Osteocyte (in vitro differentiated cells): Measurements from ENCODE around the gene WDR81. TPM values are rescaled to one million over a fixed set of nuclear protein-coding genes. Genes with fewer than 3 reads are reported as not detected.
"Not testable (repeated sequence)": the region's sequence is repeated elsewhere in the genome, so short reads cannot be mapped to it uniquely, and the experiment has no call there.

Experiments
- DNase-seq: peaks from one replicate; pipeline ENCODE4 v3.0.0; 2021; ENCODE audit warnings: mixed read lengths; ENCODE audit not compliant: unreplicated experiment; ENCODE audit errors: extremely low spot score
- H3K27ac Mint-ChIP-seq: one replicate; pipeline ENCODE4 v1.8.0; 2021; ENCODE audit warnings: mild to moderate bottlenecking, mixed read lengths; ENCODE audit not compliant: unreplicated experiment
- H3K27me3 Mint-ChIP-seq: one replicate; pipeline ENCODE4 v1.8.0; 2021; ENCODE audit warnings: mixed read lengths; ENCODE audit not compliant: unreplicated experiment
- H3K36me3 Mint-ChIP-seq: one replicate; pipeline ENCODE4 v1.8.0; 2021; ENCODE audit warnings: mixed read lengths; ENCODE audit not compliant: unreplicated experiment
- H3K4me1 Mint-ChIP-seq: one replicate; pipeline ENCODE4 v1.8.0; 2021; ENCODE audit warnings: mixed read lengths; ENCODE audit not compliant: unreplicated experiment
- H3K4me3 Mint-ChIP-seq: one replicate; pipeline ENCODE4 v1.8.0; 2021; ENCODE audit warnings: mild to moderate bottlenecking, moderate library complexity, mixed read lengths; ENCODE audit not compliant: unreplicated experiment
- H3K9me3 Mint-ChIP-seq: one replicate; pipeline ENCODE4 v1.8.0; 2021; ENCODE audit warnings: mixed read lengths; ENCODE audit not compliant: unreplicated experiment
- total RNA-seq: library from RNA; stranded (reverse); gene quantifications from 2 replicates; pipeline ENCODE4 v1.2.1, GENCODE V29; 2021
- TF ChIP-seq, protein P1 (sequence below): fragments of 200-600 bp; sonication (generic); IDR thresholded peaks from 2 replicates; pipeline ENCODE4 v1.5.0; 2021; ENCODE audit warnings: antibody characterized with exemption, mild to moderate bottlenecking, moderate library complexity

WDR81 gene
- total RNA-seq, 1 donor from 2014 or later = 33.3 TPM

DNA sequence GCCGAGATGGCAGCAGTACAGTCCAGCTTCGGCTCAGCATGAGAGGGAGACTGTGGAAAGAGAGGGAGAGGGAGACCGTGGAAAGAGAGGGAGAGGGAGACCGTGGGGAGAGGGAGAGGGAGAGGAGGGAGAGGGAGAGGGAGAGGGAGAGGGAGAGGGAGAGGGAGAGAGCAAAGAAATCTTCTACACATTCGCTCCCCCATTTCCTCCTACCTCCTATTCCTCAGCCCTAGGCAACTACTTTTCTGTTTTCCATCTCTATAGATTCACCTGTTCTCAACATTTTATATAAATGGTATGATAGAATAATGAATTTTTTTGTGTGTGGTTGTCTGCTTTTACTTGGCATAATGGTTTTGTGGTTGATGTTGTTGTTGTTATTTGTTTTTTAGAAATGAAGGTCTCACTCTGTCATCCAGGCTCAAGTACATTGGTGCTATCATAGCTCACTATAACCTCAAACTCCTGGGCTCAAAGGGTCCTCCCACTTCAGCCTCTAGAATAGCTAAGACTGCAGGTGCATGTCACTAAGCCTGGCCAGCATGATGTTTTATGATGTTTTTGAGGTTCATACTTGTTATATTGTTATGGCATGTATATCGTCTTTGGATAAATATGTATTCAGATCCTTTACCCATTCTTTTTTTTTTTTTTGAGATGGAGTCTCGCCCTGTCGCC is 33.8 kb upstream of the WDR81 start:
- H3K4me3 Mint-ChIP-seq = no peak overlapping the region
- TF ChIP-seq, protein P1, sequence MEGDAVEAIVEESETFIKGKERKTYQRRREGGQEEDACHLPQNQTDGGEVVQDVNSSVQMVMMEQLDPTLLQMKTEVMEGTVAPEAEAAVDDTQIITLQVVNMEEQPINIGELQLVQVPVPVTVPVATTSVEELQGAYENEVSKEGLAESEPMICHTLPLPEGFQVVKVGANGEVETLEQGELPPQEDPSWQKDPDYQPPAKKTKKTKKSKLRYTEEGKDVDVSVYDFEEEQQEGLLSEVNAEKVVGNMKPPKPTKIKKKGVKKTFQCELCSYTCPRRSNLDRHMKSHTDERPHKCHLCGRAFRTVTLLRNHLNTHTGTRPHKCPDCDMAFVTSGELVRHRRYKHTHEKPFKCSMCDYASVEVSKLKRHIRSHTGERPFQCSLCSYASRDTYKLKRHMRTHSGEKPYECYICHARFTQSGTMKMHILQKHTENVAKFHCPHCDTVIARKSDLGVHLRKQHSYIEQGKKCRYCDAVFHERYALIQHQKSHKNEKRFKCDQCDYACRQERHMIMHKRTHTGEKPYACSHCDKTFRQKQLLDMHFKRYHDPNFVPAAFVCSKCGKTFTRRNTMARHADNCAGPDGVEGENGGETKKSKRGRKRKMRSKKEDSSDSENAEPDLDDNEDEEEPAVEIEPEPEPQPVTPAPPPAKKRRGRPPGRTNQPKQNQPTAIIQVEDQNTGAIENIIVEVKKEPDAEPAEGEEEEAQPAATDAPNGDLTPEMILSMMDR = no peak
- no peaks in the 10 kb centered on the region for H3K9me3 Mint-ChIP-seq
- peaks cover 3% of the 10 kb centered on the region for H3K4me1 Mint-ChIP-seq
- no peaks in the 10 kb centered on the region for H3K36me3 Mint-ChIP-seq
- H3K27ac Mint-ChIP-seq = no peak overlapping the region
- DNase-seq = no peak
- H3K27me3 Mint-ChIP-seq = no peaks in the 10 kb centered on the region

DNA sequence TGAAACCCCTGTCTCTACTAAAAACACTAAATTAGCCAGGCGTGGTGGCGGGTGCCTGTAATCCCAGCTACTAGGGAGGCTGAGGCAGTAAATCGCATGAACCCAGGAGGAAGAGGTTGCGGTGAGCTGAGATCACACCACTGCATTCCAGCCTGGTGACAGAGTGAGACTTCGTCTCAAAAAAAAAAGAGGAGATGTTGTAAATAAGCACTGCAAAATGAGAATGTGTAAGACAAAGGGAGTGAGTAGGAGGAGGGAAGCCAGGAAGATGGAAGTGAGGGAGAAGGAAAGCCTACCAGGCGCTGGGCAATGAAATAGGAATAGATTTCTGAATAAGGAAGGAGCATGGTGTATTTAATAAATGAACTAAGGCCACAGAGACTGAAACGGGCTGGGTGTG is 31.2 kb upstream of the WDR81 start:
- Mint-ChIP-seq H3K4me3 (no peak overlapping the region), H3K27me3 (no peaks in the 10 kb centered on the region), H3K4me1 (no peaks in the 10 kb centered on the region), H3K9me3 (no peaks in the 10 kb centered on the region), H3K36me3 (no peaks in the 10 kb centered on the region), H3K27ac (no peak overlapping the region)
- TF ChIP-seq, protein P1 = no peak
- DNase-seq = no peak

DNA sequence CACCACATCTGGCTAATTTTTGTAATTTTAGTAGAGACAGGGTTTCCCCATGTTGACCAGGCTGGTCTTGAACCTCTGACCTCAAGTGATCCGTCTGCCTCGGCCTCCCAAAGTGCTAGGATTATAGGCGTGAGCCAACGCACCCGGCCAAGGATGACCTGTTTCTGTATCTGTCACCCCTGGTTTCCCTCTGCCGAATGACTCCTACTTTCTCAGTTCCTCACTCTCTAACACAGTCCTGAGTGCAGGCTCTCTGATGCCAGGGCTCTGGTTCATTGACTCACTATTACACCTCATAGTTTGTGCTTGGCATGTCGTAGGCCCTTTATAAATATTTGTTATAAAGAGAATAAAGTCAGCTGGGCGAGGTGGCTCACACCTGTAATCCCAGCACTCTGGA is 29.1 kb upstream of the WDR81 start:
- Mint-ChIP-seq H3K4me1 (no peaks in the 10 kb centered on the region), H3K9me3 (no peaks in the 10 kb centered on the region), H3K4me3 (no peak overlapping the region), H3K27ac (no peak overlapping the region), H3K36me3 (no peaks in the 10 kb centered on the region), H3K27me3 (no peaks in the 10 kb centered on the region)
- TF ChIP-seq, protein P1 = no peak
- DNase-seq = no peak

DNA sequence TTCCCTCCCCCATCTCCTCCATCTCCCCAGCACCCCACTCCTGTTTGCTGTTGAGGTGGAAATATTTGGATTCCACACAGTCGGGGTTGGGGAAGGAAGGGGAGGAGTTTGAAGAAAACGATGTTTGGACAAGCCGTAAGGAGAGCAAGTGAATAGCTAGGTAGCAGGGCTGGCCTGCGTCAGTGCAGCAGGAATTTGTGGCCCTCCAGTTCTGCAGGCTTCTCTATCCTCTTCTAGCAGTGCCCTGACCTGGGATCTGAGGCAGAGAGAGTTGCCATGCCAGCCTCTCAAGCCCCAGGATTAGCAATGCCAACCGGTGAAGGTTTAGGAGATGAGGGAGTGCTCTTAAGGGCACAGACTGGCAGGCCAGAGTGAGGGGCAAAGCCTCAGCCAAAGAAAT is 26.8 kb upstream of the WDR81 start:
- no peaks in the 10 kb centered on the region for H3K36me3 Mint-ChIP-seq
- no peaks in the 10 kb centered on the region for H3K4me1 Mint-ChIP-seq
- no peak overlapping the region for H3K4me3 Mint-ChIP-seq
- TF ChIP-seq, protein P1 = no peak
- DNase-seq = no peak
- H3K9me3 Mint-ChIP-seq = no peaks in the 10 kb centered on the region
- H3K27ac Mint-ChIP-seq = no peak overlapping the region
- no peaks in the 10 kb centered on the region for H3K27me3 Mint-ChIP-seq

DNA sequence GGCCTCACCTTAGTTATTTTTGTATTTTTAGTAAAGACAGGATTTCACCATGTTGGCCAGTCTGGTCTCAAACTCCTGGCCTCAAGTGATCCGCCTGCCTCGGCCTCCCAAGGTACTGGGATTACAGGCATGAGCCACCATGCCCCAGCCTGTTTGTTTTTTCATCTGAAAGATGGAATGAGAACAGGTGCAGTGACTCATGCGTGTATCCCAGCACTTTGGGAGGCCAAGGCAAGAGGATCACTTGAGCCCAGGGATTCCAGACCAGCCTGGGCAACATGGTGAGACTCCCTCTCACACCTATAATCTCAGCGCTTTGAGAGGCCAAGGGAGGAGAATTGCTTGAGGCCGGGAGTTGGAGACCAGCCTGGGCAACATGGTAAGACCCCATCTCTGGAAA is 24.6 kb upstream of the WDR81 start:
- not testable (repeated sequence) for H3K27ac Mint-ChIP-seq, H3K27me3 Mint-ChIP-seq, DNase-seq, H3K36me3 Mint-ChIP-seq, H3K4me1 Mint-ChIP-seq, H3K9me3 Mint-ChIP-seq, H3K4me3 Mint-ChIP-seq

DNA sequence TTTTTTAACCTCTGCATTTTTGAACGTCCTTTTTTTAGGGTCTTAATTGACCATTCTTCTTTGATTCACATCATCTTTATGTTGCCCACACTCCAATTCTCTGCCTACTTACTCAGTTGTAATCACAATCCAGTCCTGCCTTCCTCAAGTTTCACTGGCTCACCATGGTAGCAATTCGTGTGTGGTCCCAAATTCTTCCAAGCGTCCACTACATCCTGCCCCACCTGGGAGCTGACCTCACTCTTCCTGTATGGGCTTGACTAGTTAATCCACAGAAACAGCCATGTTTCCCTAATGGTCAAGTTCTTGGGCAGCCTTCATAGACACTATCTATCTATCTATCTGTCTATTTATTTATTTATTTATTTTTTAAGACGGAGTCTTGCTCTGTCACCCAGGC is 21.4 kb upstream of the WDR81 start:
- DNase-seq = no peak
- TF ChIP-seq, protein P1 = no peak
- Mint-ChIP-seq H3K27ac (no peak overlapping the region), H3K4me1 (no peaks in the 10 kb centered on the region), H3K27me3 (no peaks in the 10 kb centered on the region), H3K9me3 (no peaks in the 10 kb centered on the region), H3K4me3 (no peak overlapping the region), H3K36me3 (peaks cover 4% of the 10 kb centered on the region)
